OCI-M2 (cell line): Measurements from ENCODE around the gene KLF7.

Source experiments
- DNase-seq: peaks from one replicate; lab custom pipeline; 2025; ENCODE audit not compliant: unreplicated experiment; lab: John Stamatoyannopoulos, UW

Gene KLF7

DNA sequence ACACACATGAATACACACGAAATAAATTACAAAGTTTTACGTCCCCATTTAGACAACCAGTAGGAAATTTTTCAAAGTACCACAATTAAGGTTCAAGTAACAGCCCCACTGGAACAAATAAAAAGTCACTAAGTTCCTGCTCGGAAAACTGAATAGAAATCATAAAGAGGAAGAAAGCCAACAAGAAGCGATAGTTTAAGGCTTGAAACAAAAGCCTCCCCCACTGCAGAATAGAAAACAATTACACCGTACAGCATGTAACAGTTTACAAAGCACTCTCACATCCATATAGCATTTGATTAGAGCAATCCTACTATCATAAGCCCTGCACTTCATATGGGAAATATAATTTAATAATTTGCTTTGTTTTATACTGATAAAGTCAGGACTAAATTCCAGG is 15.5 kb downstream of the KLF7 start:
- no peak for DNase-seq

GRCh38 chr2:207149249-207150213 is 16.2 kb downstream of the KLF7 start:
- no peak for DNase-seq

GRCh38 chr2:207148020-207148419 is 17.7 kb downstream of the KLF7 start:
- no peak for DNase-seq

GRCh38 chr2:207144173-207144785 is 21.5 kb downstream of the KLF7 start:
- no peak for DNase-seq

DNA sequence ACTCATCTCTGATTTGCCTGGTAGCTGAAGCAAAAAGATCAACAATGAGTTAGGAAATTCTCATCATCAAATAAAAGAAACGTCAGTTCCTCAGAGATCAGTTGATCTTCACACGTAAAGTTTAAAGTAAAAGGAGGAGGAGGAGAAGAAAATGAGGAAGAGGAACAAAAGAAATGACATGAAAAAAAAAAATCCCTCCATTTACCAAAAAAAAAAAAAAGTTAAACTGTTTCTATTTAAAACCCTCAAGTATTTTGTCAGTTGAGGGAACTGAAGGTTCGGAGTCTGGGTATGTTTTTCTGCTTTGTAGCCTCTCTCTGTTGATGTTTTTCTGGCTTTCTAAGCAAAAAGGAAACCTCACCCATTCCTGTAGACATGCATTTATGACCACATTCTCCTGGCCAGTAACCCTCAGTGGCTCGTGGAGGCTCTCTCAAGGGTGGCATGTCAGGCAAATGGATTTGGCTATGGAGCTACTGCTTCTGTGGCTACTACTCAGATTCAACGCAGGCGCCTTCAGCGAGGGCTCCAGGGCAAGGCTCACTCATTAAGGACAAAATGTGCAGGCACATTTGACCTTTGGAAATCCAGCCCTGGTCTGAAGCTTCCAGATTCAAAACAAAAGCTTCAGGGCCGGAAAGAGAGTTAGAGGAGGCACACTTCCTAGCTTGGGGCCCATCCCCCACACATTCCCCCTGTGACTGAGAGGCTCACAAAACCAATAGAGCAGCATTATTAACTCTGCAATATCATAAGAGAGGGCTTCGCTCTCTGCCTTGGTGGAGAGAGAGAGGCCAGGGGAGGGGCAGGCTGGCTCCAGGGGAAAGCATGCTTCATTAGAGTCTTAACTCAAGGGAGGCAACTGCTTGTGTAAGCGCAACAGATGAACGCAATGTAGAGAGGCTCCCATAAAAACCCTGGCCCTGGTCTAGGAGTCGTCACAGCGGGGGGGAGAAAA is 22.3 kb downstream of the KLF7 start:
- no peak for DNase-seq

DNA sequence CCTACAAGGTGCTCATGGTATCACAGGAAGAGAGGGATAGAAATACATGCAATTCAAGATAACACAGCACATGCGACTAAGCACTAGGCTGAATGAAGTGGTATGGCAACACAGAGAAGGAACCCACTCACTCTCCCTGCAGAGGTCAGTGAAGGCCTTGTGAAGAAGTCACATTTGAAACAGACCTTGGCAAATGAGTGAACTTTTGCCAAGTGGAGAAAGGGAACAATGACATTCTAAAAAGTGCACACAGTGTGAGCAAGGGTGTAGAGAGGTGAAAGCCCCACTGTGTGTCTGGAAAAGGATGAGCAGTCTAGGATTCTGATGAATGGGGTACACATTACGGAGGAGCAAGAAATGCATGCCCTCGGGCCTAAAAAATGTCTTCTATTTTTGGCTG is 23.3 kb downstream of the KLF7 start:
- DNase-seq: no peak

GRCh38 chr2:207141386-207141785 is 24.4 kb downstream of the KLF7 start:
- DNase-seq: no peak

DNA sequence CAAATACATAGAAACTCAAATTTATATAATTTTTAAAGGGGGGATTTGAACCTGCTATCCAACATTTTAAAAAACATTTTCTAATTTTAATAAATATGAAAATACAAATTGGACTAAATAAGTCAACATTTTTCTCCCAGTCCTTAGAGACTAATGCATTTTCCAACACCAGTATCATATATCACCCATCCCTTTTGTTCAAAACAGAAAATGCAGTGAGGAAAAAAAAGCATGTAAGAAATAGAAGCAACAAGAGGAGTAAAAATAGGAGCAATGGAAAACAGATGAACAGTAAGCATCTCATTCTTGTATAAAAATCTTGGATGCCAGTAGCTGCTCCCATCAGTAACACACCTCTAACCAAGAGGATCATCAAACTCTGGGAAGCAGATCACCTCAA is 25.5 kb downstream of the KLF7 start:
- DNase-seq: no peak

- DNase-seq: no peak
Measured at GRCh38 chr2:207139552-207139951, 26.2 kb downstream of the KLF7 start.

GRCh38 chr2:207138627-207139297 is 27.0 kb downstream of the KLF7 start:
- no peak for DNase-seq

DNA sequence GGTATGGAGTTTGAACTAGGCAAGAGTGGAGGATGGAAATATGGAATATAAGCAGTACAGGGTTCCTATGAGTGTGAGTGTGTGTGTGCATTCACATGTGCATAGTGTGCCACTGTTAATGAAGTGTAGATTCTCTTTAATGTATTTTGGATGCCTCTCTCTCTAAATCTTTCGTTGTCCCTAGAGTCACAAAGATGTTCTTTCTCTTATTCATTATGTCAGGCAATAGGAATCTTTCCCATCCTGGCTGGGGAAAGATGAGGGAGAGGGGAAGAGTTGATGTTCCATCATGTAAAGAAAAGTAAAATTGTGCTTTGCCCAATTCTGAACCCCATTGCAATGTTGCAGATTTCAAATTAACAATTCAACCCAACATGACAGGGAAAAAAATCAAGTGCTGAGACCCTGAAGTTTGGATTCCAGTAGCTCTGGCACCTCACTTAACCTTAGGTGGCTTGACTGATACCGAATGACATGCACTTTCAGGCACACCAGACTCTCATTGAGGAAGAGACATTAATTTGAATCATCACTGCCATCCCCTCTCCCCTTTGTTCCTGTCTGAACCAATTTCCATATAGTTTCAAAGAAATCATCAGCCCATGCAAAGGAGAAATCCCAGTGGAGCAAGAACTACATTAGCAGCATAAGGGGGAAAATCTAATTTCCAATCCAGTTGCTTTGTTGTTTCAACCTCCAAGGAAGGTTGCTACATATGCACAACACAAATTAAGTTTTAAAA is 28.0 kb downstream of the KLF7 start:
- no peak for DNase-seq

GRCh38 chr2:207136874-207137273 is 28.9 kb downstream of the KLF7 start:
- DNase-seq: no peak

GRCh38 chr2:207135801-207136457 is 29.8 kb downstream of the KLF7 start:
- DNase-seq: no peak

GRCh38 chr2:207135340-207135739 is 30.4 kb downstream of the KLF7 start:
- DNase-seq: no peak

GRCh38 chr2:207133820-207134519 is 31.8 kb downstream of the KLF7 start:
- no peak for DNase-seq

- no peak for DNase-seq
Measured at GRCh38 chr2:207133458-207133819, 32.3 kb downstream of the KLF7 start.

DNA sequence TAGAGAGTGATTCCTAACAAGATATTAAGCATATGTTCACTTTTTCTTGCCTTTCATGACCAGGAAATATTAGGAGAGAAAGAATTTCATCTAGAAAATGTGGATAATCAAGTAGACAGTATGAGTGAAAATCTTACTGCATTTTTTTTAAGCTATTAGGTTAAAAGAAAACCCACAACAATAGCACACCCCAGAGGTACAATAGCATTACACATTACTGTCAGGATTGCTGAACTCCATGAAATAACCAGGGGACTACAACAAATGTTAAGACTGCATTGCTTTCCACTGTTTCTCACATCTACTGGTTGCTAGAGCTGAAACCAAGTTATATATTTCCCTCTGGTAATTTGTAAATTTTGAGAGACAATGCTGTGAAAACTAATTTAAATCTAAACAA is 33.7 kb downstream of the KLF7 start:
- no peak for DNase-seq

- no peak for DNase-seq
Measured at GRCh38 chr2:207131594-207131993, 34.2 kb downstream of the KLF7 start.

DNA sequence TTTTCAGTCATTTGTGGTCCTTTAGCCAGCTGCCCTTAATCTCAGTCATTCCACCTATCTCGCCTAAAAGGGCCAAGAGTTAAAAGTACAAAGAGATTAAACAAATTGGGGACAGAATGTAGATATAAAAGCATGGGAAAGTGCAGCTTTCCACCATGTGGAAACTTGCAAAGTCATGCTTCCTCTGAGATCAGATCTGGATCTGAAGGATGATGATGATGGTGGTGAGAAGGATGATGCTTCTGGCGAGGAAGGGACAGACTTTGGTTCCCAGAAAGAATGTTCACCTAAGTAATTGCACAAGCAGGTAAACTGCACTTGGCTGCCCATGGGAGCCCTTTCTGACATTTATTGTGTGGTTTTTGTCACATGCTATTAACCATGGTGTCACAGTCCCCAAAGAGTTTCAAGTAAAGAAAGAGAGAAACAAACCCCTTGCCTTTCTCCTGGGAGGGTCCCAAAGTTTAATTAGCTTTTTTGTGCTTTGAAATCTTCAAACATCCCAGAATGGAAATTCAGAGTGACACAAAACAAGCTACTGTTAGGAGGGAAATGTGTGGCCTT is 34.7 kb downstream of the KLF7 start:
- no peak for DNase-seq
